Esophagus muscularis mucosa (tissue), 4 donors: Measurements from ENCODE around the gene CC2D2A. TPM values are rescaled to one million over a fixed set of nuclear protein-coding genes. Genes with fewer than 3 reads are reported as not detected.

Experiments
- DNase-seq: peaks from one replicate; pipeline ENCODE4 v3.0.0-alpha.2; 2017; ENCODE audit errors: extremely low spot score
- H3K27ac ChIP-seq, 4 donors: fragments of 200-600 bp; sonication (generic); replicated peaks in 1 of 4; 1 replicate in 3 of 4; 2 replicates in 1 of 4; pipeline ENCODE4 v1.5.1; 2016 to 2019; ENCODE audit warnings: mild to moderate bottlenecking in 1 of 4
- H3K27me3 ChIP-seq, 4 donors: fragments of 200-600 bp; sonication (generic); one replicate each; pipeline versions ENCODE4 v1.5.1 to v1.6.0; 2016 to 2019
- H3K36me3 ChIP-seq, 4 donors: fragments of 200-600 bp; sonication (generic); one replicate each; pipeline ENCODE4 v1.5.1; 2016 to 2019
- H3K4me1 ChIP-seq, 4 donors: fragments of 200-600 bp; sonication (generic); one replicate each; pipeline ENCODE4 v1.5.1; 2016 to 2019
- H3K4me3 ChIP-seq, 4 donors: fragments of 200-600 bp; sonication (generic); 1 replicate in 2 of 4; 2 replicates in 2 of 4; pipeline ENCODE4 v1.5.1; 2016 to 2019; ENCODE audit warnings: mild to moderate bottlenecking in 4 of 4, moderate library complexity in 1 of 4
- H3K9me3 ChIP-seq, 4 donors: fragments of 200-600 bp; sonication (generic); 1 replicate in 3 of 4; 2 replicates in 1 of 4; pipeline ENCODE4 v1.5.1; 2016 to 2019
- CTCF ChIP-seq, 3 experiments: fragments of 200-600 bp in 2 of 3; fragments of 450-650 bp in 1 of 3; sonication (generic) in 2 of 3; IDR thresholded peaks; one replicate each; pipeline ENCODE4 v1.5.1; 2017 to 2019; ENCODE audit warnings: antibody characterized with exemption in 3 of 3, mild to moderate bottlenecking in 2 of 3, moderate library complexity in 1 of 3
- EP300 ChIP-seq: sonication (generic); formaldehyde crosslinking; IDR thresholded peaks from one replicate; pipeline ENCODE4 v1.6.1; 2017; ENCODE audit warnings: antibody characterized with exemption
- POLR2A ChIP-seq: fragments of 450-650 bp; IDR thresholded peaks from one replicate; pipeline ENCODE4 v1.6.1; 2017; ENCODE audit warnings: antibody characterized with exemption, moderate library complexity, mild to moderate bottlenecking, low read depth
- POLR2AphosphoS5 ChIP-seq, 2 donors: sonication (generic); formaldehyde crosslinking; IDR thresholded peaks; one replicate each; pipeline ENCODE4 v1.6.1; 2017; ENCODE audit warnings: antibody characterized with exemption in 2 of 2
- WGBS: methylation state at CpG from one replicate; pipeline ENCODE4 v1.1.5; 2018; 5-methylcytosine and 5-hydroxymethylcytosine counted together
- intact Hi-C: fragments of 100-400 bp; cut with DNase I; formaldehyde crosslinking; loops from one replicate; pipeline ENCODE4 v1.15.1; 2023
- total RNA-seq, 4 donors: library from RNA; depleted of rRNA; stranded (reverse); fragments of >200 nt; gene quantifications; one replicate each; pipeline versions ENCODE4 v1.1.0 to v1.2.1, GENCODE V29; 2016

CC2D2A gene
- total RNA-seq, 4 donors from 2014 or later, result 23.0 to 59.7 (median 45.0) TPM

- Histone ChIP-seq H3K4me1 (peaks cover 15 to 34% (median 27%) of the 10 kb centered on the region in 4 donors), H3K4me3 (no peak overlapping the region), H3K36me3 (no peaks in the 10 kb centered on the region), H3K27me3 (no peaks in the 10 kb centered on the region), H3K27ac (no peak overlapping the region), H3K9me3 (no peaks in the 10 kb centered on the region)
- 72% methylated on average over 2 of the region's 2 CpGs for WGBS
- no peak for TF ChIP-seq CTCF (IDR thresholded peaks at IDR 0.05)
- no peak for TF ChIP-seq POLR2AphosphoS5 (IDR thresholded peaks at IDR 0.05)
- TF ChIP-seq EP300, result no peak
- TF ChIP-seq POLR2A, result no peak
- intact Hi-C loops, result loop anchor here (10.0 kb wide), 2 partner anchors 134 to 454 kb away; partner anchors contain the start of gene CPEB2
- DNase-seq, result peak; percentile 39
Observed at GRCh38 chr4:15458616-15459015, 11.1 kb upstream of the CC2D2A start.

- Histone ChIP-seq H3K4me3 (no peak overlapping the region), H3K9me3 (no peaks in the 10 kb centered on the region), H3K36me3 (no peaks in the 10 kb centered on the region), H3K27me3 (no peaks in the 10 kb centered on the region), H3K4me1 (peaks cover 13 to 34% (median 29%) of the 10 kb centered on the region in 4 donors), H3K27ac (no peak overlapping the region)
- TF ChIP-seq EP300 (no peak), POLR2AphosphoS5 (IDR thresholded peaks at IDR 0.05) (no peak), CTCF (IDR thresholded peaks at IDR 0.05) (no peak), POLR2A (no peak)
- peak; percentile 60 for DNase-seq
- intact Hi-C loops, result loop anchor here (10.0 kb wide), 2 partner anchors 135 to 455 kb away; partner anchors contain the start of gene CPEB2
Observed at GRCh38 chr4:15459706-15460105, 10.0 kb upstream of the CC2D2A start.

GRCh38 chr4:15466596-15466995 lies 3.1 kb upstream of the CC2D2A start:
- no peaks in the 10 kb centered on the region for H3K9me3 ChIP-seq
- no peaks in the 10 kb centered on the region for H3K36me3 ChIP-seq
- H3K27ac ChIP-seq, result peak overlapping the region in 2 of 4 donors; percentile 5 to 6
- 68% methylated on average over 1 of the region's 1 CpG for WGBS
- H3K27me3 ChIP-seq, result no peaks in the 10 kb centered on the region
- H3K4me3 ChIP-seq, result no peak overlapping the region
- DNase-seq, result no peak
- intact Hi-C loops, result no loop called here
- TF ChIP-seq POLR2AphosphoS5 (IDR thresholded peaks at IDR 0.05), result no peak
- no peak for TF ChIP-seq POLR2A
- no peak for TF ChIP-seq EP300
- H3K4me1 ChIP-seq, result peaks cover 11 to 38% (median 32%) of the 10 kb centered on the region in 4 donors

- 2% methylated on average over 3 of the region's 3 CpGs for WGBS
- peak overlapping the region; percentile 65 to 68 (median 66) for H3K27ac ChIP-seq
Observed at GRCh38 chr4:15470128-15470475, 420 bp downstream of the CC2D2A start.

GRCh38 chr4:15476396-15476795 lies 6.7 kb downstream of the CC2D2A start:
- intact Hi-C loops, result loop anchor here (10.0 kb wide), 1 partner anchor 728 kb away; no protein-coding TSS in a partner anchor
- no peak overlapping the region for H3K27ac ChIP-seq
- H3K36me3 ChIP-seq, result peaks cover 0 to 23% (median 12%) of the 10 kb centered on the region in 4 donors
- WGBS, result 85% methylated on average over 5 of the region's 5 CpGs
- no peaks in the 10 kb centered on the region for H3K27me3 ChIP-seq
- no peaks in the 10 kb centered on the region for H3K9me3 ChIP-seq
- H3K4me3 ChIP-seq, result no peak overlapping the region
- DNase-seq, result no peak
- H3K4me1 ChIP-seq, result peaks cover 9 to 55% (median 51%) of the 10 kb centered on the region in 4 donors
- no peak for TF ChIP-seq EP300
- no peak for TF ChIP-seq POLR2AphosphoS5 (IDR thresholded peaks at IDR 0.05)
- no peak for TF ChIP-seq CTCF (IDR thresholded peaks at IDR 0.05)
- TF ChIP-seq POLR2A, result no peak

More at GRCh38 chr4:15470128-15470475, 420 bp downstream of the CC2D2A start:
- Histone ChIP-seq H3K9me3 (no peaks in the 10 kb centered on the region), H3K36me3 (no peaks in the 10 kb centered on the region), H3K27me3 (no peaks in the 10 kb centered on the region), H3K4me1 (peaks cover 15 to 59% (median 54%) of the 10 kb centered on the region in 4 donors), H3K4me3 (peak overlapping the region; percentile 53 to 72 (median 66))
- intact Hi-C loops, result loop anchor here (10.0 kb wide), 1 partner anchor 735 kb away; no protein-coding TSS in a partner anchor
- DNase-seq, result no peak
- TF ChIP-seq CTCF (IDR thresholded peaks at IDR 0.05) (no peak), POLR2A (no peak), EP300 (no peak), POLR2AphosphoS5 (IDR thresholded peaks at IDR 0.05) (no peak)
